ENCODE data around the gene CAMK2D.

DNA sequence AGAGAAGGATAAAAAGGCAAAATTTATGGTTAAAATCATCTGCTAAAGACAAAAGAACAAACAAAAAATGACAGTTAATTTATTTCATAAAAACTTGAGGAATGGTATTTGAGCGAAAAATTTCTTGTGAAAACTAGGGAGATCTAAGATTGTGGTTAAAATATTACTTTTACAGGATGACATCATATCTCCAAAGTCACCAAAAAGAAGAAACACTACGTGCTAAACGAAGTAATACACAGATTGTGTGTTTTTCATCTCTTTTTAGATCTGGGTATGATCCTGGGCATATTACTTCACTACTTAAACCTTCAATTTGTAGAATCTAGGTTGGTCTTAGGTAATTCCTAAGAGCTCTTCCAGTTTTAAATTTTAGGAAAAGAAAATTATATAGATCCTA lies 107.7 kb downstream of the CAMK2D start:
- TF ChIP-seq, protein P1, sequence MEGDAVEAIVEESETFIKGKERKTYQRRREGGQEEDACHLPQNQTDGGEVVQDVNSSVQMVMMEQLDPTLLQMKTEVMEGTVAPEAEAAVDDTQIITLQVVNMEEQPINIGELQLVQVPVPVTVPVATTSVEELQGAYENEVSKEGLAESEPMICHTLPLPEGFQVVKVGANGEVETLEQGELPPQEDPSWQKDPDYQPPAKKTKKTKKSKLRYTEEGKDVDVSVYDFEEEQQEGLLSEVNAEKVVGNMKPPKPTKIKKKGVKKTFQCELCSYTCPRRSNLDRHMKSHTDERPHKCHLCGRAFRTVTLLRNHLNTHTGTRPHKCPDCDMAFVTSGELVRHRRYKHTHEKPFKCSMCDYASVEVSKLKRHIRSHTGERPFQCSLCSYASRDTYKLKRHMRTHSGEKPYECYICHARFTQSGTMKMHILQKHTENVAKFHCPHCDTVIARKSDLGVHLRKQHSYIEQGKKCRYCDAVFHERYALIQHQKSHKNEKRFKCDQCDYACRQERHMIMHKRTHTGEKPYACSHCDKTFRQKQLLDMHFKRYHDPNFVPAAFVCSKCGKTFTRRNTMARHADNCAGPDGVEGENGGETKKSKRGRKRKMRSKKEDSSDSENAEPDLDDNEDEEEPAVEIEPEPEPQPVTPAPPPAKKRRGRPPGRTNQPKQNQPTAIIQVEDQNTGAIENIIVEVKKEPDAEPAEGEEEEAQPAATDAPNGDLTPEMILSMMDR (IDR thresholded peaks at IDR 0.05) = no peak
- no peak for TF ChIP-seq NFE2L2 (conservative IDR thresholded peaks at IDR 0.05; ENCODE audit: low read length)
- TF ChIP-seq PHF8 (IDR thresholded peaks at IDR 0.05; ENCODE audit: borderline replicate concordance, low read depth) = no peak
- TF ChIP-seq POLR2A (IDR thresholded peaks at IDR 0.05; ENCODE audit: low read length) = no peak
- no peak for TF ChIP-seq EP300 (IDR thresholded peaks at IDR 0.05)

Data from A549 (cell line).